GM20431 (cell line): ENCODE results near the gene PACSIN3.
"Not testable (repeated sequence)": the region's sequence is repeated elsewhere in the genome, so short reads cannot be mapped to it uniquely, and the experiment has no call there.

ENCODE experiments used
- in situ Hi-C: fragments of 300-500 bp; cut with MseI, MboI; formaldehyde crosslinking; loops from one replicate; pipeline ENCODE4 v1.15.0; 2020; ENCODE audit warnings: low sequenced_read_pairs; ENCODE audit not compliant: unreplicated experiment

The PACSIN3 gene

GRCh38 chr11:47186076-47186699 is at the start of gene PACSIN3:
TSS of gene PACSIN3 (minus strand) at chr11:47186434. CDS start at chr11:47182727, 3,707 bp downstream.
- in situ Hi-C loops: no loop called here

GRCh38 chr11:47235163-47235562 is 48.9 kb upstream of the PACSIN3 start:
- in situ Hi-C loops: no loop called here

- in situ Hi-C loops: no loop called here
These were observed 48.5 kb upstream of the PACSIN3 start for GRCh38 chr11:47234669-47235100.

GRCh38 chr11:47233989-47234668 is 47.9 kb upstream of the PACSIN3 start:
- in situ Hi-C loops: no loop called here

GRCh38 chr11:47233051-47233450 is 46.8 kb upstream of the PACSIN3 start:
- in situ Hi-C loops: no loop called here

GRCh38 chr11:47229161-47229560 is 42.9 kb upstream of the PACSIN3 start:
- in situ Hi-C loops: no loop called here

- in situ Hi-C loops: no loop called here
These were observed 39.5 kb upstream of the PACSIN3 start for GRCh38 chr11:47225552-47226400.

GRCh38 chr11:47222696-47223095 is 36.5 kb upstream of the PACSIN3 start:
- in situ Hi-C loops: no loop called here

GRCh38 chr11:47220401-47220821 is 34.2 kb upstream of the PACSIN3 start:
- in situ Hi-C loops: no loop called here

GRCh38 chr11:47216121-47216798 is 30.0 kb upstream of the PACSIN3 start:
- in situ Hi-C loops: no loop called here

GRCh38 chr11:47215366-47215910 is 29.2 kb upstream of the PACSIN3 start:
- in situ Hi-C loops: no loop called here

GRCh38 chr11:47213950-47214565 is 27.8 kb upstream of the PACSIN3 start:
- in situ Hi-C loops: no loop called here

GRCh38 chr11:47212938-47213337 is 26.7 kb upstream of the PACSIN3 start:
- in situ Hi-C loops: no loop called here

GRCh38 chr11:47208628-47209027 is 22.4 kb upstream of the PACSIN3 start:
- in situ Hi-C loops: no loop called here

- in situ Hi-C loops: not testable (repeated sequence)
These were observed 21.8 kb upstream of the PACSIN3 start for GRCh38 chr11:47208008-47208552.

GRCh38 chr11:47207459-47207858 is 21.2 kb upstream of the PACSIN3 start:
- in situ Hi-C loops: no loop called here

- in situ Hi-C loops: not testable (repeated sequence)
These were observed 20.3 kb upstream of the PACSIN3 start for GRCh38 chr11:47206577-47206976.

- in situ Hi-C loops: no loop called here
These were observed 18.4 kb upstream of the PACSIN3 start for GRCh38 chr11:47204637-47204989.

GRCh38 chr11:47202576-47202975 is 16.3 kb upstream of the PACSIN3 start:
- in situ Hi-C loops: no loop called here
